Fibroblast of lung (primary cell): ENCODE measurements around the gene NDFIP2.

Experiments used
- CTCF ChIP-seq, 2 donors: IDR thresholded peaks in 1 of 2; conservative IDR thresholded peaks in 1 of 2; 1 replicate in 1 of 2; 2 replicates in 1 of 2; pipeline ENCODE4 v1.5.1; 2011 to 2012; ENCODE audit warnings: low read length in 2 of 2, control low read depth in 1 of 2, inconsistent platforms in 1 of 2, low read depth in 1 of 2, mild to moderate bottlenecking in 1 of 2
- EZH2 ChIP-seq: IDR thresholded peaks from 2 replicates; pipeline ENCODE4 v1.5.1; 2012; ENCODE audit warnings: low read length, control low read depth, mild to moderate bottlenecking; ENCODE audit errors: missing control alignments

- TF ChIP-seq CTCF (conservative IDR thresholded peaks at IDR 0.05 in 1 of 2, IDR thresholded peaks at IDR 0.05 in 1 of 2; ENCODE audit: low read depth in 1 of 2, low read length in 2 of 2) (no peak), EZH2 (no peak)
Observed at GRCh38 chr13:79455331-79455730, 25.6 kb upstream of the NDFIP2 start.
